Measurements from ENCODE around the gene PIAS2.
A peak's percentile ranks its signal among the peaks of the same experiment; 100 is the strongest.
"Not testable (repeated sequence)": the region's sequence is repeated elsewhere in the genome, so short reads cannot be mapped to it uniquely, and the experiment has no call there.

The PIAS2 gene

GRCh38 chr18:46830633-46831032, 86.7 kb downstream of the PIAS2 start:
- no peak for DNase-seq

GRCh38 chr18:46829947-46830346, 87.4 kb downstream of the PIAS2 start:
- no peak for DNase-seq

GRCh38 chr18:46829531-46829930, 87.8 kb downstream of the PIAS2 start:
- DNase-seq = no peak

- DNase-seq = no peak
These were observed 95.2 kb downstream of the PIAS2 start for GRCh38 chr18:46821856-46822711.

- DNase-seq = no peak
These were observed 96.4 kb downstream of the PIAS2 start for GRCh38 chr18:46820863-46821262.

GRCh38 chr18:46815661-46816060, 101.6 kb downstream of the PIAS2 start:
- no peak for DNase-seq

GRCh38 chr18:46814399-46814798, 102.9 kb downstream of the PIAS2 start:
- DNase-seq = no peak

GRCh38 chr18:46812311-46812710, 105.0 kb downstream of the PIAS2 start:
- no peak for DNase-seq

GRCh38 chr18:46810481-46811000, 106.8 kb downstream of the PIAS2 start:
- no peak for DNase-seq

- no peak for DNase-seq
These were observed 108.2 kb downstream of the PIAS2 start for GRCh38 chr18:46809145-46809544.

- not testable (repeated sequence) for DNase-seq
These were observed 121.4 kb downstream of the PIAS2 start for GRCh38 chr18:46795945-46796344.

GRCh38 chr18:46794607-46795006, 122.7 kb downstream of the PIAS2 start:
- no peak for DNase-seq

- DNase-seq = no peak
These were observed 123.7 kb downstream of the PIAS2 start for GRCh38 chr18:46793565-46793964.

- DNase-seq = no peak
These were observed 128.2 kb downstream of the PIAS2 start for GRCh38 chr18:46789088-46789487.

GRCh38 chr18:46787674-46788073, 129.6 kb downstream of the PIAS2 start:
- no peak for DNase-seq

- DNase-seq = no peak
These were observed 144.9 kb downstream of the PIAS2 start for GRCh38 chr18:46772357-46772756.

GRCh38 chr18:46771141-46771540, 146.2 kb downstream of the PIAS2 start:
- DNase-seq = no peak

- DNase-seq = no peak
These were observed 146.6 kb downstream of the PIAS2 start for GRCh38 chr18:46770708-46771107.

- no peak for DNase-seq
These were observed 149.0 kb downstream of the PIAS2 start for GRCh38 chr18:46768166-46768921.

- DNase-seq = no peak
These were observed 150.1 kb downstream of the PIAS2 start for GRCh38 chr18:46767217-46767616.

- DNase-seq = no peak
These were observed 152.7 kb downstream of the PIAS2 start for GRCh38 chr18:46764586-46764985.

- DNase-seq = peak; percentile 59
These were observed 156.1 kb downstream of the PIAS2 start for GRCh38 chr18:46761059-46761769.

GRCh38 chr18:46759890-46760289, 157.4 kb downstream of the PIAS2 start:
- DNase-seq = peak; percentile 23

Data from NCI-H2171 (cell line).